Activated CD8-positive, alpha-beta memory T cell treated with anti-CD3 and anti-CD28 coated beads, Interleukin-2, amount 10 ng/mL, durations not matched to agents 7 days and 5 days (primary cell): Measurements from ENCODE around the gene SENP6. TPM values are rescaled to one million over a fixed set of nuclear protein-coding genes. Genes with fewer than 3 reads are reported as not detected.
A peak's percentile ranks its signal among the peaks of the same experiment; 100 is the strongest.
"Not testable (repeated sequence)": the region's sequence is repeated elsewhere in the genome, so short reads cannot be mapped to it uniquely, and the experiment has no call there.

ENCODE experiments used
- ATAC-seq: fragments of 150-1000 bp; cut with Tn5 transposase; one replicate; pipeline ENCODE4 v1.10.0; 2021; ENCODE audit warnings: moderate library complexity
- CTCF ChIA-PET: fragments of 350-600 bp; sonication (Branson Sonifier 250); formaldehyde crosslinking; loops from one replicate; lab custom pipeline; 2021; ENCODE audit warnings: antibody characterized with exemption; lab: Charles Lee
- DNase-seq: peaks from one replicate; pipeline ENCODE4 v3.0.0-alpha.2; 2020
- H3K27ac Mint-ChIP-seq: one replicate; pipeline ENCODE4 v1.8.0; 2021; ENCODE audit warnings: mild to moderate bottlenecking, mixed read lengths
- H3K27me3 Mint-ChIP-seq: one replicate; pipeline ENCODE4 v1.8.0; 2021; ENCODE audit warnings: mixed read lengths
- H3K36me3 Mint-ChIP-seq: one replicate; pipeline ENCODE4 v1.8.0; 2021; ENCODE audit warnings: mild to moderate bottlenecking, mixed read lengths
- H3K4me1 Mint-ChIP-seq: one replicate; pipeline ENCODE4 v1.8.0; 2021; ENCODE audit warnings: mixed read lengths
- H3K4me3 Mint-ChIP-seq: one replicate; pipeline ENCODE4 v1.8.0; 2021; ENCODE audit warnings: mild to moderate bottlenecking, moderate library complexity, mixed read lengths
- H3K9me3 Mint-ChIP-seq: one replicate; pipeline ENCODE4 v1.8.0; 2022; ENCODE audit warnings: low read depth, mixed read lengths
- total RNA-seq, 2 experiments: library from RNA; stranded (reverse); gene quantifications; one replicate each; pipeline ENCODE4 v1.2.3, GENCODE V29; 2021

SENP6 gene
- total RNA-seq, 2 experiments from 2014 or later, result 79.2 to 80.4 TPM

GRCh38 chr6:75708334-75708733, 106.7 kb downstream of the SENP6 start:
- H3K4me1 Mint-ChIP-seq, H3K4me3 Mint-ChIP-seq, CTCF ChIA-PET, H3K27ac Mint-ChIP-seq, H3K27me3 Mint-ChIP-seq, H3K9me3 Mint-ChIP-seq, ATAC-seq, DNase-seq: not testable (repeated sequence)
- H3K36me3 Mint-ChIP-seq, result peaks cover 37% of the 10 kb centered on the region

GRCh38 chr6:75711173-75711572, 109.5 kb downstream of the SENP6 start:
- no peak for DNase-seq
- Mint-ChIP-seq H3K4me1 (no peaks in the 10 kb centered on the region), H3K9me3 (no peaks in the 10 kb centered on the region), H3K27ac (no peak overlapping the region), H3K4me3 (no peak overlapping the region), H3K27me3 (no peaks in the 10 kb centered on the region), H3K36me3 (peaks cover 33% of the 10 kb centered on the region)
- ATAC-seq, result no peak
- CTCF ChIA-PET, result no interaction called here

- no peak for ATAC-seq
- DNase-seq, result no peak
- Mint-ChIP-seq H3K4me1 (no peaks in the 10 kb centered on the region), H3K27ac (no peak overlapping the region), H3K27me3 (no peaks in the 10 kb centered on the region), H3K4me3 (no peak overlapping the region), H3K9me3 (no peaks in the 10 kb centered on the region), H3K36me3 (peaks cover 5% of the 10 kb centered on the region)
- CTCF ChIA-PET, result no interaction called here
Observed at GRCh38 chr6:75719133-75719532, 117.5 kb downstream of the SENP6 start.

- Mint-ChIP-seq H3K4me1 (no peaks in the 10 kb centered on the region), H3K36me3 (no peaks in the 10 kb centered on the region), H3K4me3 (no peak overlapping the region), H3K27ac (no peak overlapping the region), H3K27me3 (no peaks in the 10 kb centered on the region), H3K9me3 (no peaks in the 10 kb centered on the region)
- no peak for ATAC-seq
- CTCF ChIA-PET, result interaction anchor here (0.6 kb wide), 1 partner anchor 11 kb away, joined by 4 read pairs; no protein-coding TSS in a partner anchor
- DNase-seq, result no peak
Observed at GRCh38 chr6:75723382-75723781, 121.7 kb downstream of the SENP6 start.

- CTCF ChIA-PET, result no interaction called here
- no peaks in the 10 kb centered on the region for H3K36me3 Mint-ChIP-seq
- ATAC-seq, result no peak
Observed at GRCh38 chr6:75727206-75727605, 125.5 kb downstream of the SENP6 start.

GRCh38 chr6:75731029-75731428, 129.3 kb downstream of the SENP6 start:
- not testable (repeated sequence) for H3K4me3 Mint-ChIP-seq

More at GRCh38 chr6:75727206-75727605, 125.5 kb downstream of the SENP6 start:
- Mint-ChIP-seq H3K9me3 (no peaks in the 10 kb centered on the region), H3K27ac (no peak overlapping the region), H3K4me1 (no peaks in the 10 kb centered on the region), H3K4me3 (no peak overlapping the region), H3K27me3 (no peaks in the 10 kb centered on the region)
- no peak for DNase-seq

GRCh38 chr6:75735491-75736186, 134.0 kb downstream of the SENP6 start:
- Mint-ChIP-seq H3K27me3 (peaks cover 3% of the 10 kb centered on the region), H3K27ac (no peak overlapping the region), H3K4me3 (no peak overlapping the region), H3K36me3 (no peaks in the 10 kb centered on the region), H3K9me3 (no peaks in the 10 kb centered on the region), H3K4me1 (no peaks in the 10 kb centered on the region)
- DNase-seq (no peak), ATAC-seq (no peak)
- CTCF ChIA-PET, result no interaction called here

More at GRCh38 chr6:75731029-75731428, 129.3 kb downstream of the SENP6 start:
- H3K27ac Mint-ChIP-seq, DNase-seq, H3K36me3 Mint-ChIP-seq, CTCF ChIA-PET, H3K9me3 Mint-ChIP-seq, H3K27me3 Mint-ChIP-seq, ATAC-seq, H3K4me1 Mint-ChIP-seq: not testable (repeated sequence)

- peaks cover 5% of the 10 kb centered on the region for H3K4me1 Mint-ChIP-seq
- DNase-seq (no peak), ATAC-seq (no peak)
- peaks cover 1% of the 10 kb centered on the region for H3K36me3 Mint-ChIP-seq
- CTCF ChIA-PET, result no interaction called here
- no peaks in the 10 kb centered on the region for H3K9me3 Mint-ChIP-seq
- H3K4me3 Mint-ChIP-seq, result no peak overlapping the region
- H3K27me3 Mint-ChIP-seq, result peaks cover 40% of the 10 kb centered on the region
- H3K27ac Mint-ChIP-seq, result no peak overlapping the region
Observed at GRCh38 chr6:75743971-75744370, 142.3 kb downstream of the SENP6 start.

GRCh38 chr6:75745404-75745803, 143.7 kb downstream of the SENP6 start:
- Mint-ChIP-seq H3K9me3 (no peaks in the 10 kb centered on the region), H3K4me1 (peaks cover 10% of the 10 kb centered on the region), H3K27ac (no peak overlapping the region), H3K36me3 (peaks cover 4% of the 10 kb centered on the region), H3K4me3 (no peak overlapping the region), H3K27me3 (peaks cover 45% of the 10 kb centered on the region)
- CTCF ChIA-PET, result no interaction called here
- ATAC-seq (no peak), DNase-seq (no peak)

- Mint-ChIP-seq H3K36me3 (peaks cover 4% of the 10 kb centered on the region), H3K9me3 (no peaks in the 10 kb centered on the region), H3K27me3 (peaks cover 53% of the 10 kb centered on the region), H3K4me1 (peaks cover 15% of the 10 kb centered on the region), H3K27ac (no peak overlapping the region), H3K4me3 (no peak overlapping the region)
- DNase-seq (no peak), ATAC-seq (no peak)
- CTCF ChIA-PET, result no interaction called here
Observed at GRCh38 chr6:75746221-75746620, 144.5 kb downstream of the SENP6 start.

GRCh38 chr6:75747152-75747992, 145.7 kb downstream of the SENP6 start:
- peaks cover 4% of the 10 kb centered on the region for H3K36me3 Mint-ChIP-seq
- CTCF ChIA-PET, result no interaction called here
- H3K4me1 Mint-ChIP-seq, result peaks cover 18% of the 10 kb centered on the region
- ATAC-seq, result no peak
- H3K4me3 Mint-ChIP-seq, result no peak overlapping the region
- no peak overlapping the region for H3K27ac Mint-ChIP-seq
- H3K27me3 Mint-ChIP-seq, result peaks cover 53% of the 10 kb centered on the region
- no peaks in the 10 kb centered on the region for H3K9me3 Mint-ChIP-seq
- no peak for DNase-seq

- H3K27me3 Mint-ChIP-seq, result peaks cover 53% of the 10 kb centered on the region
- CTCF ChIA-PET, result no interaction called here
- no peak for ATAC-seq
Observed at GRCh38 chr6:75748003-75748742, 146.5 kb downstream of the SENP6 start.

GRCh38 chr6:75748743-75749538, 147.3 kb downstream of the SENP6 start, which contains the start of gene MYO6:
MYO6 (plus strand) TSS chr6:75749239; CDS start chr6:75817548, 68,309 bp downstream.
- DNase-seq (peak; percentile 59), ATAC-seq (peak; percentile 88)
- no peaks in the 10 kb centered on the region for H3K9me3 Mint-ChIP-seq
- H3K4me3 Mint-ChIP-seq, result peak within 1 kb of the TSS; percentile 91
- peaks cover 4% of the 10 kb centered on the region for H3K36me3 Mint-ChIP-seq
- H3K4me1 Mint-ChIP-seq, result peaks cover 23% of the 10 kb centered on the region
- peak within 1 kb of the TSS; percentile 73 for H3K27ac Mint-ChIP-seq
- H3K27me3 Mint-ChIP-seq, result peaks cover 52% of the 10 kb centered on the region
- CTCF ChIA-PET, result no interaction called here

More at GRCh38 chr6:75748003-75748742, 146.5 kb downstream of the SENP6 start:
- Mint-ChIP-seq H3K36me3 (peaks cover 4% of the 10 kb centered on the region), H3K4me1 (peaks cover 21% of the 10 kb centered on the region), H3K9me3 (no peaks in the 10 kb centered on the region), H3K27ac (no peak overlapping the region), H3K4me3 (peak overlapping the region; percentile 91)
- DNase-seq, result no peak
